NCI-H2196 treated with DMSO at 0.1 percent for 48 hours (cell line): ENCODE results near the gene ZWILCH.
"Not testable (repeated sequence)": the region's sequence is repeated elsewhere in the genome, so short reads cannot be mapped to it uniquely, and the experiment has no call there.

Source experiments
- DNase-seq: peaks from one replicate; lab custom pipeline; 2025; ENCODE audit not compliant: unreplicated experiment; lab: John Stamatoyannopoulos, UW

Gene ZWILCH

GRCh38 chr15:66486887-66487286 lies 18.2 kb upstream of the ZWILCH start:
- DNase-seq, result no peak

GRCh38 chr15:66488525-66488924 lies 16.6 kb upstream of the ZWILCH start:
- DNase-seq, result no peak

- DNase-seq, result no peak
Measured at GRCh38 chr15:66489179-66489791, 15.8 kb upstream of the ZWILCH start.

GRCh38 chr15:66491846-66492245 lies 13.3 kb upstream of the ZWILCH start:
- DNase-seq, result no peak

- DNase-seq, result no peak
Measured at GRCh38 chr15:66494262-66494661, 10.9 kb upstream of the ZWILCH start.

GRCh38 chr15:66496951-66497501 lies 8.1 kb upstream of the ZWILCH start:
- DNase-seq, result no peak

GRCh38 chr15:66497502-66498455 lies 7.3 kb upstream of the ZWILCH start, which contains the start of gene SNAPC5:
TSS of gene SNAPC5 (minus strand) at chr15:66497762. CDS start at chr15:66497731, 31 bp downstream.
- peak; percentile 77 for DNase-seq

GRCh38 chr15:66498501-66499386 lies 6.4 kb upstream of the ZWILCH start:
- no peak for DNase-seq

- not testable (repeated sequence) for DNase-seq
Measured at GRCh38 chr15:66500346-66500745, 4.8 kb upstream of the ZWILCH start.

- DNase-seq, result no peak
Measured at GRCh38 chr15:66502491-66502890, 2.6 kb upstream of the ZWILCH start.

- DNase-seq, result not testable (repeated sequence)
Measured at GRCh38 chr15:66503041-66503648, 2.0 kb upstream of the ZWILCH start.

GRCh38 chr15:66503780-66504562 lies 1.2 kb upstream of the ZWILCH start:
- no peak for DNase-seq

GRCh38 chr15:66505430-66505811 lies 295 bp downstream of the ZWILCH start:
- no peak for DNase-seq

GRCh38 chr15:66505818-66506217 lies 692 bp downstream of the ZWILCH start:
- no peak for DNase-seq

- no peak for DNase-seq
Measured at GRCh38 chr15:66508293-66508883, 3.3 kb downstream of the ZWILCH start.

- no peak for DNase-seq
Measured at GRCh38 chr15:66514586-66514985, 9.5 kb downstream of the ZWILCH start.

- DNase-seq, result no peak
Measured at GRCh38 chr15:66515901-66516322, 10.8 kb downstream of the ZWILCH start.

- no peak for DNase-seq
Measured at GRCh38 chr15:66523926-66524325, 18.8 kb downstream of the ZWILCH start.

GRCh38 chr15:66524838-66525237 lies 19.7 kb downstream of the ZWILCH start:
- no peak for DNase-seq
